Measurements from ENCODE around the gene ZNF469. TPM values are rescaled to one million over a fixed set of nuclear protein-coding genes. Genes with fewer than 3 reads are reported as not detected.
A peak's percentile ranks its signal among the peaks of the same experiment; 100 is the strongest.

Gene ZNF469
- total and polyA plus RNA-seq, 11 donors: 0.48 to 2.8 (median 1.00) TPM

DNA sequence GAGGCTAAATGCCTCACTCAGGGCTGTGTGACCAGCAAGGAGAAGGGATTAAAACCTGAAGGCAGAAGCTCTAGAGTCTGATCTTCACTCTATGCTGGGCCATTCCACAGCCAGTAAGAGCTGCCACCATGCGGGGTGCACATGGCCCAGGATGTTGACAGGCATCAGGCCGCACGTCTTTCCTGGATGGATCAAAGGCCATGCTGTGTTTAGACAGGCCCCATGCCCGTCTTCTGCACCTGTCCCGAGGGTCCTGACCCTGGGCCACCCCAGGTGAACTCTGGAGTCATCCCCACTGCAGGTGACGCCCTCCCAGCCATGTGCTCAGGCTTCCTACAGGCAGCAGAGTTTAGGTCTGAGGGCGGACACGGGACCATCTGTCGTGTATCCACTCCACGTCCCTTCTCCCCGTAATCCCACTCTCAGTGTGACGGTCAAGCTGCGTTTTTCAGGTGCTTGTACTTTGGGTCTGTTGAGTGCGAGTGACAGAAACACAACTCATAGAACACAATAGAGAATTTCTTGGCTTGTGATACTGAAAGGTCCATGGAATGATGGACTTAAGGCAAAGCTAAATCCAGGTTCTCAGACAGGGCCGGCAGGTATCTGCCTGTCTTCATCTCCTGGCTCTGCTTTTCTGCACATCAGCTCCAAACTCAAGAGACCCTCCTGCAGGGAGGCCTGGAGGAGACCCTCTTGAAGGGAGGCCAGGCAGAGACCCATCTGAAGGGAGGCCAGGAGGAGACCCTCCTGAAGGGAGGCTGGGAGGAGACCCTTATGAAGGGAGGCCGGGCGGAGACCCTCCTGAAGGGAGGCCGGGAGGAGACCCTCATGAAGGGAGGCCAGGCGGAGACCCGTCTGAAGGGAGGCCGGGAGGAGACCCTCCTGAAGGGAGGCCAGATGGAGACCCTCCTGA lies 13.2 kb downstream of the ZNF469 start:
- intact Hi-C loops (cut with DNase I): no loop called here
- DNase-seq: no peak
- no peaks in the 10 kb centered on the region for H3K9me3 ChIP-seq
- H3K27me3 ChIP-seq: no peaks in the 10 kb centered on the region
- H3K4me1 ChIP-seq: peaks cover 0 to 17% (median 0%) of the 10 kb centered on the region in 12 donors
- no peak overlapping the region for H3K27ac ChIP-seq
- no peak for ATAC-seq
- no peak for TF ChIP-seq CTCF (IDR thresholded peaks at IDR 0.05)
- TF ChIP-seq POLR2A (IDR thresholded peaks at IDR 0.05): no peak
- no peaks in the 10 kb centered on the region for H3K36me3 ChIP-seq
- H3K4me3 ChIP-seq: no peak overlapping the region
- 74 to 92% (median 89%) methylated on average over 16 to 21 of the region's 21 CpGs for whole genome bisulfite sequencing, 4 donors

DNA sequence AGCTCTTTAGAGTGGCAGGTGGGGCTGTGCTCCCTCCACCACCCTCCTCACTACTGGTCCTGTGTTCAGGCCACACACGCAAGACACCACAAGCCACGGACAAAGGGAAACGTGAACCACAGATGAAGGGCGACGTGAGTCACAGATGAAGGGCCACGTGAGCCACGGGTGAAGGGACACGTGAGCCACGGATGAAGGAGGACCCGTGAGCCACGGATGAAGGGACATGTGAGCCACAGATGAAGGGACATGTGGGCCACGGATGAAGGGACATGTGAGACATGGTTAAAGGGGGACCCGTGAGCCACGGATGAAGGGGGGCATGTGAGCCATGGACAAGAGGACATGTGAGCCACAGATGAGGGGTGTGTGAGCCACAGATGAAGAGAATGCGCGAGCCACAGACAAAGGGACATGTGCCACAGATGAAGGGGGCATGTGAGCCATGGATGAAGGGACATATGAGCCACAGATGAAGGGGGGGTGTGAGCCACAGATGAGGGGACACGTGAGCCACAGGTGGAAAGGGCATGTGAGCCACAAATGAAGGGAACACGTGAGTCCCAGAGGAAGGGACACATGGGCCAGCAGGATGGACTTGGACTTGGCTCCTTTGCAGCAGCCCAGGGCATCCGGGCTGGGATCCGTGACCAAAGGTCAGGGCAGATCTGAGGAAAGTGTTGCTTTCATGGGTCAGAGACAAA lies 15.6 kb downstream of the ZNF469 start:
- 73 to 92% (median 84%) methylated on average over 20 of the region's 20 CpGs for WGBS, 4 donors
- ATAC-seq: no peak
- intact Hi-C loops (cut with DNase I): no loop called here

GRCh38 chr16:88398874-88399178 lies 16.1 kb downstream of the ZNF469 start:
- Histone ChIP-seq H3K27me3 (no peaks in the 10 kb centered on the region), H3K36me3 (no peaks in the 10 kb centered on the region), H3K4me3 (no peak overlapping the region), H3K9me3 (no peaks in the 10 kb centered on the region), H3K27ac (no peak overlapping the region), H3K4me1 (no peaks in the 10 kb centered on the region)
- no peak for TF ChIP-seq CTCF (IDR thresholded peaks at IDR 0.05)
- intact Hi-C loops (cut with DNase I): no loop called here
- ATAC-seq (peak in 3 of 4 donors; percentile 25 to 58 (median 36)), DNase-seq (no peak)
- WGBS, 4 donors: 57 to 74% (median 68%) methylated on average over 8 of the region's 8 CpGs

More for the DNA sequence above, 15.6 kb downstream of the ZNF469 start:
- Histone ChIP-seq H3K9me3 (no peaks in the 10 kb centered on the region), H3K4me1 (peaks cover 0 to 2% (median 0%) of the 10 kb centered on the region in 12 donors), H3K4me3 (no peak overlapping the region), H3K36me3 (no peaks in the 10 kb centered on the region), H3K27me3 (no peaks in the 10 kb centered on the region), H3K27ac (no peak overlapping the region)
- DNase-seq: no peak
- TF ChIP-seq CTCF (IDR thresholded peaks at IDR 0.05): no peak
- no peak for TF ChIP-seq POLR2A (IDR thresholded peaks at IDR 0.05)

GRCh38 chr16:88400186-88400585 lies 17.4 kb downstream of the ZNF469 start:
- no peak overlapping the region for H3K4me3 ChIP-seq
- H3K36me3 ChIP-seq: no peaks in the 10 kb centered on the region
- WGBS, 4 donors: 95 to 99% (median 96%) methylated on average over 8 to 9 of the region's 9 CpGs

More at GRCh38 chr16:88400186-88400585, 17.4 kb downstream of the ZNF469 start:
- H3K27ac ChIP-seq: no peak overlapping the region
- no peak for DNase-seq
- H3K27me3 ChIP-seq: no peaks in the 10 kb centered on the region
- no peak for ATAC-seq
- intact Hi-C loops (cut with DNase I): no loop called here
- TF ChIP-seq CTCF (IDR thresholded peaks at IDR 0.05) (no peak), POLR2A (IDR thresholded peaks at IDR 0.05) (no peak)
- peaks cover 0 to under 1% (median 0%) of the 10 kb centered on the region in 12 donors for H3K4me1 ChIP-seq
- no peaks in the 10 kb centered on the region for H3K9me3 ChIP-seq

All from heart left ventricle (tissue), 16 donors.